ENCODE measurements around the gene EDNRB. TPM values are rescaled to one million over a fixed set of nuclear protein-coding genes. Genes with fewer than 3 reads are reported as not detected.

EDNRB gene
- polyA plus RNA-seq, 1 of the 3 experiments (the other 2 are of a cell fraction), result not detected

- no peaks in the 10 kb centered on the region for H3K36me3 ChIP-seq (replicated peaks in 1 of 2; ENCODE audit: control insufficient read depth in 1 of 2, insufficient read depth in 2 of 2, low read length in 1 of 2)
- H3K4me3 ChIP-seq (ENCODE audit: low read depth in 2 of 2, low read length in 1 of 2), result no peak overlapping the region
- no peaks in the 10 kb centered on the region for H3K4me1 ChIP-seq (ENCODE audit: control insufficient read depth in 1 of 2, insufficient read depth in 2 of 2, low read depth in 1 of 2, low read length in 1 of 2)
- no peaks in the 10 kb centered on the region for H3K79me2 ChIP-seq (ENCODE audit: insufficient read depth)
- H3K9ac ChIP-seq, result no peak overlapping the region
- ChIA-PET POLR2A (no interaction called here), CTCF (no interaction called here)
- 16% methylated on average over 2 of the region's 2 CpGs for WGBS (ENCODE audit: low lambda C conversion rate)
- no peak for TF ChIP-seq MEF2A (IDR thresholded peaks at IDR 0.05; ENCODE audit: borderline replicate concordance, low read depth)
- TF ChIP-seq REST (IDR thresholded peaks at IDR 0.05; ENCODE audit: low read depth, low read length), result no peak
- TF ChIP-seq TEAD4 (IDR thresholded peaks at IDR 0.05; ENCODE audit: borderline replicate concordance, insufficient read depth), result no peak
- no peak for TF ChIP-seq GATA2 (CRISPR knock-in tag; IDR thresholded peaks at IDR 0.05)
- no peak for TF ChIP-seq CTCF (IDR thresholded peaks at IDR 0.05)
- TF ChIP-seq USF1 (IDR thresholded peaks at IDR 0.05; ENCODE audit: borderline replicate concordance, low read depth), result no peak
- no peak for TF ChIP-seq SIN3A (IDR thresholded peaks at IDR 0.05; ENCODE audit: borderline replicate concordance, low read depth, low read length)
- no peak for TF ChIP-seq JUND (IDR thresholded peaks at IDR 0.05)
- TF ChIP-seq YY1 (IDR thresholded peaks at IDR 0.05; ENCODE audit: low read depth), result no peak
- TF ChIP-seq POLR2AphosphoS5 (IDR thresholded peaks at IDR 0.05; ENCODE audit: low read depth, low read length), result no peak
- TF ChIP-seq FOXM1 (IDR thresholded peaks at IDR 0.05; ENCODE audit: low read depth), result no peak
- no peak for TF ChIP-seq EP300 (IDR thresholded peaks at IDR 0.05; ENCODE audit: borderline replicate concordance in 1 of 2, low read depth in 1 of 2, low read length in 1 of 2)
- TF ChIP-seq FOXJ3 (CRISPR knock-in tag; IDR thresholded peaks at IDR 0.05), result no peak
- TF ChIP-seq FOSL2 (IDR thresholded peaks at IDR 0.05; ENCODE audit: borderline replicate concordance, low read depth), result no peak
- no peak for TF ChIP-seq TAF1 (IDR thresholded peaks at IDR 0.05; ENCODE audit: borderline replicate concordance, low read depth, low read length)
- TF ChIP-seq PBX3 (IDR thresholded peaks at IDR 0.05), result no peak
- no peak for TF ChIP-seq MXI1 (IDR thresholded peaks at IDR 0.05; ENCODE audit: low read depth, low read length)
- no peak for TF ChIP-seq ZBTB33 (IDR thresholded peaks at IDR 0.05; ENCODE audit: borderline replicate concordance, low read depth)
- TF ChIP-seq TCF12 (IDR thresholded peaks at IDR 0.05), result no peak
- no peak overlapping the region for H2AFZ ChIP-seq (ENCODE audit: low read depth)
- no peak overlapping the region for H3K4me2 ChIP-seq
- no peaks in the 10 kb centered on the region for H3K9me2 ChIP-seq
- H4K20me1 ChIP-seq (ENCODE audit: insufficient read depth), result no peaks in the 10 kb centered on the region
- no peaks in the 10 kb centered on the region for H3K9me3 ChIP-seq
- no peak for DNase-seq
- H3F3A ChIP-seq (replicated peaks; ENCODE audit: insufficient read depth), result no peaks in the 10 kb centered on the region
- H3K27me3 ChIP-seq (ENCODE audit: insufficient read depth), result no peaks in the 10 kb centered on the region
- no peak overlapping the region for H3K27ac ChIP-seq (ENCODE audit: low read depth in 2 of 2, low read length in 1 of 2)
Observed at GRCh38 chr13:77908531-77908930, 10.1 kb downstream of the EDNRB start.
